CD14-positive monocyte (primary cell): ENCODE data around the gene PGAP6. TPM values are rescaled to one million over a fixed set of nuclear protein-coding genes. Genes with fewer than 3 reads are reported as not detected.

Experiments used
- DNase-seq, 3 donors: peaks; one replicate each; pipeline ENCODE4 v3.0.0-alpha.2; 2011 to 2022
- H2AFZ ChIP-seq: 2 replicates; pipeline ENCODE4 v1.6.0; 2012; ENCODE audit warnings: mild to moderate bottlenecking, low read depth, low read length, inconsistent platforms; ENCODE audit not compliant: insufficient read depth, poor library complexity, severe bottlenecking
- H3K27ac ChIP-seq, 2 donors: 1 replicate in 1 of 2; 2 replicates in 1 of 2; pipeline ENCODE4 v1.5.1; 2012 to 2013; ENCODE audit warnings: low read length in 2 of 2, control low read depth in 1 of 2, inconsistent platforms in 1 of 2, low read depth in 1 of 2, mild to moderate bottlenecking in 1 of 2
- H3K27me3 ChIP-seq, 2 donors: one replicate each; pipeline versions ENCODE4 v1.6.0 to v1.6.1; 2011 to 2013; ENCODE audit warnings: low read length in 2 of 2; ENCODE audit not compliant: control insufficient read depth in 2 of 2, insufficient read depth in 2 of 2
- H3K36me3 ChIP-seq, 2 donors: replicated peaks in 1 of 2; 1 replicate in 1 of 2; 2 replicates in 1 of 2; pipeline versions ENCODE4 v1.5.1 to v1.6.1; 2012 to 2013; ENCODE audit warnings: low read length in 2 of 2, control low read depth in 1 of 2, inconsistent platforms in 1 of 2, mild to moderate bottlenecking in 1 of 2; ENCODE audit not compliant: insufficient read depth in 2 of 2, control insufficient read depth in 1 of 2
- H3K4me1 ChIP-seq, 2 donors: 1 replicate in 1 of 2; 2 replicates in 1 of 2; pipeline versions ENCODE4 v1.5.1 to v1.6.1; 2012 to 2013; ENCODE audit warnings: low read length in 2 of 2, control low read depth in 1 of 2, inconsistent platforms in 1 of 2, mild to moderate bottlenecking in 1 of 2, moderate library complexity in 1 of 2; ENCODE audit not compliant: insufficient read depth in 2 of 2, control insufficient read depth in 1 of 2
- H3K4me2 ChIP-seq: replicated peaks from 2 replicates; pipeline ENCODE3; 2012; ENCODE audit warnings: low read length, moderate library complexity, mild to moderate bottlenecking; ENCODE audit not compliant: poor library complexity, severe bottlenecking; ENCODE audit errors: extremely low read depth
- H3K4me3 ChIP-seq, 3 experiments: fragments of 200-600 bp in 1 of 3; sonication (generic) in 1 of 3; replicated peaks in 1 of 3; 1 replicate in 2 of 3; 2 replicates in 1 of 3; pipeline ENCODE4 v1.5.1; 2011 to 2013; ENCODE audit warnings: low read length in 3 of 3, mild to moderate bottlenecking in 3 of 3, control low read depth in 2 of 3, low read depth in 2 of 3, inconsistent platforms in 1 of 3, moderate library complexity in 1 of 3
- H3K79me2 ChIP-seq: 2 replicates; pipeline ENCODE4 v1.6.0; 2012; ENCODE audit warnings: mild to moderate bottlenecking, control low read depth, inconsistent platforms, low read length, moderate library complexity; ENCODE audit not compliant: insufficient read depth
- H3K9ac ChIP-seq: 2 replicates; pipeline ENCODE4 v1.6.0; 2017; ENCODE audit warnings: low read length, mild to moderate bottlenecking; ENCODE audit not compliant: insufficient read depth, poor library complexity, severe bottlenecking
- H3K9me3 ChIP-seq, 2 donors: replicated peaks in 1 of 2; 1 replicate in 1 of 2; 2 replicates in 1 of 2; pipeline versions ENCODE4 v1.5.1 to v1.6.1; 2012 to 2013; ENCODE audit warnings: low read length in 2 of 2, control low read depth in 1 of 2; ENCODE audit not compliant: control insufficient read depth in 1 of 2, insufficient read depth in 1 of 2
- H4K20me1 ChIP-seq: 2 replicates; pipeline ENCODE4 v1.6.0; 2012; ENCODE audit warnings: mild to moderate bottlenecking, low read length, control low read depth, moderate library complexity; ENCODE audit not compliant: insufficient read depth
- H3K27ac Mint-ChIP-seq, 7 donors: one replicate each; pipeline ENCODE4 v1.8.0; 2020; ENCODE audit warnings: mild to moderate bottlenecking in 7 of 7, mixed read lengths in 7 of 7, moderate library complexity in 6 of 7, inconsistent platforms in 2 of 7
- H3K27me3 Mint-ChIP-seq, 3 donors: one replicate each; pipeline ENCODE4 v1.8.0; 2021 to 2022; ENCODE audit warnings: low read depth in 3 of 3, mild to moderate bottlenecking in 3 of 3, mixed read lengths in 3 of 3, moderate library complexity in 3 of 3, inconsistent platforms in 1 of 3
- H3K36me3 Mint-ChIP-seq, 2 donors: one replicate each; pipeline ENCODE4 v1.8.0; 2020; ENCODE audit warnings: mixed read lengths in 2 of 2, inconsistent platforms in 1 of 2, mild to moderate bottlenecking in 1 of 2
- H3K4me1 Mint-ChIP-seq: one replicate; pipeline ENCODE4 v1.8.0; 2020; ENCODE audit warnings: mild to moderate bottlenecking, mixed read lengths
- H3K4me3 Mint-ChIP-seq, 2 donors: one replicate each; pipeline ENCODE4 v1.8.0; 2020; ENCODE audit warnings: mild to moderate bottlenecking in 2 of 2, mixed read lengths in 2 of 2, moderate library complexity in 1 of 2
- H3K9me3 Mint-ChIP-seq, 7 donors: one replicate each; pipeline ENCODE4 v1.8.0; 2020 to 2022; ENCODE audit warnings: mixed read lengths in 7 of 7, mild to moderate bottlenecking in 6 of 7, moderate library complexity in 6 of 7, inconsistent platforms in 2 of 7
- CTCF ChIP-seq: fragments of 200-600 bp; IDR thresholded peaks from one replicate; pipeline ENCODE4 v1.8.0; 2022; ENCODE audit warnings: antibody characterized with exemption, mild to moderate bottlenecking
- WGBS: methylation state at CpG from one replicate; pipeline ENCODE4 v1.1.5; 2013; ENCODE audit warnings: missing lambda C conversion rate; ENCODE audit not compliant: insufficient coverage; 5-methylcytosine and 5-hydroxymethylcytosine counted together
- intact Hi-C, 2 donors: fragments of 100-400 bp; cut with micrococcal nuclease; formaldehyde crosslinking; loops; one replicate each; pipeline versions ENCODE4 v1.15.0 to v1.15.1; 2023
- polyA plus RNA-seq, 3 donors: library from polyadenylated mRNA; depleted of rRNA in 1 of 3; unstranded in 2 of 3; stranded (reverse) in 1 of 3; fragments of 300-500 nt in 2 of 3; fragments of >200 nt in 1 of 3; fragmentation: Illumina TruSeq in 2 of 3; gene quantifications; 1 replicate in 2 of 3; 2 replicates in 1 of 3; pipeline ENCODE4 v1.2.3, GENCODE V29; 2012 to 2021

Gene PGAP6
- polyA plus RNA-seq, 3 donors, result 18.2 to 137 (median 39.8) TPM

GRCh38 chr16:399340-400019, 17.7 kb upstream of the PGAP6 start:
- peak overlapping the region in 3 of 7 donors; percentile 25 to 98 (median 26) for H3K27ac Mint-ChIP-seq
- H3K4me1 ChIP-seq, result peaks cover 31 to 39% of the 10 kb centered on the region in 2 donors
- peak in 1 of 3 donors; percentile 8 for DNase-seq
- intact Hi-C loops, result loop anchor here (5.0 kb wide), 1 partner anchor 128 kb away; the partner anchor contains the start of gene CAPN15 (in 2 of the 2)
- H3K9me3 Mint-ChIP-seq, result no peaks in the 10 kb centered on the region
- no peaks in the 10 kb centered on the region for H3K36me3 ChIP-seq
- H3K27me3 Mint-ChIP-seq, result peaks cover 3 to 5% (median 4%) of the 10 kb centered on the region in 3 donors
- H4K20me1 ChIP-seq, result no peaks in the 10 kb centered on the region
- peak overlapping the region; percentile 78 for H3K4me2 ChIP-seq
- H3K9me3 ChIP-seq, result no peaks in the 10 kb centered on the region
- no peak overlapping the region for H2AFZ ChIP-seq
- H3K36me3 Mint-ChIP-seq, result peaks cover 0 to 6% of the 10 kb centered on the region in 2 donors
- H3K9ac ChIP-seq, result no peak overlapping the region
- H3K79me2 ChIP-seq, result peaks cover 4% of the 10 kb centered on the region
- no peaks in the 10 kb centered on the region for H3K27me3 ChIP-seq
- 78% methylated on average over 15 of the region's 22 CpGs for WGBS
- no peak for TF ChIP-seq CTCF
- H3K4me3 Mint-ChIP-seq, result no peak overlapping the region
- H3K27ac ChIP-seq, result peak overlapping the region; percentile 78 to 85
- no peak overlapping the region for H3K4me3 ChIP-seq
- H3K4me1 Mint-ChIP-seq, result peaks cover 32% of the 10 kb centered on the region

GRCh38 chr16:398561-399339, 17.0 kb upstream of the PGAP6 start:
- TF ChIP-seq CTCF, result no peak
- Mint-ChIP-seq H3K9me3 (no peaks in the 10 kb centered on the region), H3K36me3 (peaks cover 0 to 6% of the 10 kb centered on the region in 2 donors), H3K27me3 (peaks cover 3 to 5% (median 4%) of the 10 kb centered on the region in 3 donors), H3K4me1 (peaks cover 32% of the 10 kb centered on the region), H3K27ac (peak overlapping the region in 2 of 7 donors; percentile 25 to 49), H3K4me3 (no peak overlapping the region)
- Histone ChIP-seq H3K27me3 (no peaks in the 10 kb centered on the region), H3K36me3 (no peaks in the 10 kb centered on the region), H3K79me2 (peaks cover 4% of the 10 kb centered on the region), H3K9ac (no peak overlapping the region), H3K9me3 (no peaks in the 10 kb centered on the region), H3K27ac (no peak overlapping the region), H2AFZ (no peak overlapping the region), H3K4me3 (no peak overlapping the region), H4K20me1 (no peaks in the 10 kb centered on the region), H3K4me2 (no peak overlapping the region), H3K4me1 (peaks cover 31 to 39% of the 10 kb centered on the region in 2 donors)
- no peak for DNase-seq
- 82% methylated on average over 19 of the region's 24 CpGs for WGBS
- intact Hi-C loops, result loop anchor here in 1 of 2 donors (5.0 kb wide), 1 partner anchor 129 kb away; the partner anchor contains the start of gene CAPN15
